Measurements from ENCODE around the gene NRM.

- TF ChIP-seq EZH2 (IDR thresholded peaks at IDR 0.05) (no peak), POLR2AphosphoS5 (IDR thresholded peaks at IDR 0.05; ENCODE audit: low read depth, low read length) (no peak), CTCF (IDR thresholded peaks at IDR 0.05 in 2 of 3, conservative IDR thresholded peaks at IDR 0.05 in 1 of 3; ENCODE audit: borderline replicate concordance in 1 of 3, insufficient read depth in 1 of 3, low read depth in 2 of 3, low read length in 2 of 3) (no peak), EZH2phosphoT487 (IDR thresholded peaks at IDR 0.05; ENCODE audit: borderline replicate concordance) (no peak), MAX (IDR thresholded peaks at IDR 0.05) (no peak), ZNF274 (IDR thresholded peaks at IDR 0.05; ENCODE audit: low read depth, low read length) (no peak), ELF1 (IDR thresholded peaks at IDR 0.05; ENCODE audit: borderline replicate concordance, low read depth) (no peak), POLR2A (IDR thresholded peaks at IDR 0.05; ENCODE audit: borderline replicate concordance, extremely low read depth, insufficient read depth, insufficient read length) (no peak), EGR1 (IDR thresholded peaks at IDR 0.05; ENCODE audit: low read depth) (no peak), ZBTB33 (IDR thresholded peaks at IDR 0.05; ENCODE audit: extremely low read depth, insufficient replicate concordance, low read length) (no peak), SIN3A (IDR thresholded peaks at IDR 0.05; ENCODE audit: low read depth) (no peak), REST (IDR thresholded peaks at IDR 0.05; ENCODE audit: low read depth) (no peak)
Observed at GRCh38 chr6:30689022-30689865, 1.5 kb downstream of the NRM start.
